IMR-90 (cell line): ENCODE measurements around the gene PTPN21. TPM values are rescaled to one million over a fixed set of nuclear protein-coding genes. Genes with fewer than 3 reads are reported as not detected.

Experiments used
- ATAC-seq: fragments of 200-7000 bp; cut with Tn5 transposase; 2 replicates; pipeline ENCODE4 v1.9.1; 2020; ENCODE audit warnings: low read depth, mild to moderate bottlenecking, moderate library complexity
- BruUV-seq: library from RNA; stranded (reverse); fragments of 400-500 nt; replicated peaks from 2 replicates; lab custom pipeline; 2021; lab: Mats Ljungman, UMichigan
- CTCF ChIA-PET: fragments of 300-600 bp; formaldehyde crosslinking; extraction: SDS; loops from one replicate; lab custom pipeline; 2021; ENCODE audit warnings: antibody characterized with exemption; lab: Yijun Ruan, JAX
- POLR2A ChIA-PET: fragments of 300-600 bp; sonication (Branson Sonifier 250); formaldehyde crosslinking; loops from one replicate; lab custom pipeline; 2022; ENCODE audit warnings: antibody characterized with exemption; ENCODE audit not compliant: unreplicated experiment; lab: Charles Lee
- DNase-seq: peaks from one replicate; pipeline ENCODE4 v3.0.0; 2013
- H2AFZ ChIP-seq: replicated peaks from 2 replicates; pipeline ENCODE3; 2013; ENCODE audit warnings: low read length, mild to moderate bottlenecking; ENCODE audit not compliant: poor library complexity
- H2AK5ac ChIP-seq: 2 replicates; pipeline ENCODE4 v1.6.1; 2013; ENCODE audit warnings: low read depth, low read length, inconsistent platforms
- H2AK9ac ChIP-seq: replicated peaks from 2 replicates; pipeline ENCODE3; 2013; ENCODE audit warnings: mild to moderate bottlenecking, low read depth, low read length, moderate library complexity; ENCODE audit not compliant: poor library complexity
- H2BK120ac ChIP-seq: 2 replicates; pipeline ENCODE4 v1.6.1; 2013; ENCODE audit warnings: low read depth, low read length, inconsistent platforms
- H2BK15ac ChIP-seq: 3 replicates; pipeline ENCODE4 v1.6.1; 2013; ENCODE audit warnings: low read depth, low read length, inconsistent platforms
- H2BK20ac ChIP-seq: 2 replicates; pipeline ENCODE4 v1.6.1; 2013; ENCODE audit warnings: low read depth, mild to moderate bottlenecking, inconsistent platforms, low read length, moderate library complexity
- H2BK5ac ChIP-seq: 2 replicates; pipeline ENCODE4 v1.6.1; 2013; ENCODE audit warnings: mild to moderate bottlenecking, low read depth, low read length, inconsistent platforms; ENCODE audit not compliant: poor library complexity, severe bottlenecking
- H3K14ac ChIP-seq: replicated peaks from 2 replicates; pipeline ENCODE4 v1.6.1; 2013; ENCODE audit warnings: low read depth, low read length, inconsistent platforms
- H3K18ac ChIP-seq: 2 replicates; pipeline ENCODE4 v1.6.1; 2013; ENCODE audit warnings: low read depth, low read length, control low read depth
- H3K23ac ChIP-seq: 2 replicates; pipeline ENCODE4 v1.6.1; 2013; ENCODE audit warnings: low read depth, low read length, inconsistent platforms
- H3K27ac ChIP-seq: 2 replicates; pipeline ENCODE4 v1.5.1; 2013; ENCODE audit warnings: mild to moderate bottlenecking, control low read depth, low read length; ENCODE audit not compliant: insufficient read depth
- H3K27me3 ChIP-seq: 2 replicates; pipeline ENCODE4 v1.6.1; 2013; ENCODE audit warnings: low read length; ENCODE audit not compliant: control insufficient read depth, insufficient read depth
- H3K36me3 ChIP-seq: 2 replicates; pipeline ENCODE4 v1.6.1; 2013; ENCODE audit warnings: low read length, mixed read lengths; ENCODE audit not compliant: control insufficient read depth, insufficient read depth
- H3K4ac ChIP-seq: 2 replicates; pipeline ENCODE4 v1.6.1; 2013; ENCODE audit warnings: low read depth, low read length, inconsistent platforms
- H3K4me1 ChIP-seq: 2 replicates; pipeline ENCODE4 v1.6.1; 2013; ENCODE audit warnings: low read length, mixed read lengths; ENCODE audit not compliant: control insufficient read depth, insufficient read depth
- H3K4me2 ChIP-seq: 2 replicates; pipeline ENCODE4 v1.6.1; 2013; ENCODE audit warnings: low read depth, mild to moderate bottlenecking, control low read depth, low read length, moderate library complexity
- H3K4me3 ChIP-seq: 2 replicates; pipeline ENCODE4 v1.5.1; 2013; ENCODE audit warnings: low read depth, mild to moderate bottlenecking, control low read depth, low read length, moderate library complexity; ENCODE audit not compliant: insufficient read depth
- H3K56ac ChIP-seq: 2 replicates; pipeline ENCODE4 v1.6.1; 2013; ENCODE audit warnings: low read length, inconsistent platforms; ENCODE audit not compliant: insufficient read depth; ENCODE audit errors: extremely low read depth
- H3K79me1 ChIP-seq, 2 experiments: 2 replicates each; pipeline ENCODE4 v1.6.1; 2013; ENCODE audit warnings: low read length in 2 of 2, inconsistent platforms in 1 of 2, low read depth in 1 of 2
- H3K9ac ChIP-seq: 2 replicates; pipeline ENCODE4 v1.6.1; 2013; ENCODE audit warnings: low read depth, low read length, control low read depth
- H3K9me1 ChIP-seq: 2 replicates; pipeline ENCODE4 v1.6.1; 2013; ENCODE audit warnings: low read length, inconsistent platforms; ENCODE audit not compliant: insufficient read depth
- H3K9me3 ChIP-seq: 2 replicates; pipeline ENCODE4 v1.6.1; 2013; ENCODE audit warnings: low read length; ENCODE audit not compliant: control insufficient read depth, insufficient read depth
- H4K20me1 ChIP-seq: 2 replicates; pipeline ENCODE4 v1.6.1; 2013; ENCODE audit warnings: low read length, inconsistent platforms; ENCODE audit not compliant: insufficient read depth
- H4K5ac ChIP-seq: 2 replicates; pipeline ENCODE4 v1.6.1; 2013; ENCODE audit warnings: mild to moderate bottlenecking, low read depth, low read length, control low read depth
- H4K8ac ChIP-seq, 2 experiments: 2 replicates each; pipeline ENCODE4 v1.6.1; 2013; ENCODE audit warnings: low read depth in 2 of 2, low read length in 2 of 2, control low read depth in 1 of 2, inconsistent platforms in 1 of 2
- H4K91ac ChIP-seq: 2 replicates; pipeline ENCODE4 v1.6.1; 2013; ENCODE audit warnings: low read depth, low read length, inconsistent platforms; ENCODE audit not compliant: insufficient read depth
- BHLHE40 ChIP-seq: fragments of 150-350 bp; IDR thresholded peaks from 2 replicates; pipeline ENCODE4 v1.6.1; 2016; ENCODE audit warnings: mild to moderate bottlenecking, low read depth, low read length
- CEBPB ChIP-seq: IDR thresholded peaks from 2 replicates; pipeline ENCODE4 v1.6.1; 2012; ENCODE audit warnings: low read depth, low read length, improper control_type of control experiment
- CHD1 ChIP-seq: IDR thresholded peaks from 2 replicates; pipeline ENCODE4 v1.6.1; 2012; ENCODE audit warnings: low read depth, low read length, improper control_type of control experiment
- MAFK ChIP-seq: IDR thresholded peaks from 2 replicates; pipeline ENCODE4 v1.6.1; 2012; ENCODE audit warnings: low read depth, low read length, improper control_type of control experiment
- MAZ ChIP-seq: IDR thresholded peaks from 2 replicates; pipeline ENCODE4 v1.6.1; 2012; ENCODE audit warnings: low read depth, mild to moderate bottlenecking, low read length, improper control_type of control experiment, moderate library complexity, borderline replicate concordance
- MXI1 ChIP-seq: IDR thresholded peaks from 2 replicates; pipeline ENCODE4 v1.6.1; 2012; ENCODE audit warnings: low read depth, mild to moderate bottlenecking, low read length, moderate library complexity, borderline replicate concordance
- NFE2L2 ChIP-seq: fragments of 150-350 bp; IDR thresholded peaks from 2 replicates; pipeline ENCODE4 v1.6.1; 2016; ENCODE audit warnings: low read depth, mild to moderate bottlenecking, low read length
- RCOR1 ChIP-seq: IDR thresholded peaks from 2 replicates; pipeline ENCODE4 v1.6.1; 2012; ENCODE audit warnings: mild to moderate bottlenecking, low read length, improper control_type of control experiment; ENCODE audit not compliant: insufficient replicate concordance
- SMC3 ChIP-seq: fragments of 150-350 bp; IDR thresholded peaks from 2 replicates; pipeline ENCODE4 v1.6.1; 2016; ENCODE audit warnings: low read depth, mild to moderate bottlenecking, antibody characterized with exemption, low read length, moderate library complexity
- WGBS, 2 experiments: methylation state at CpG; one replicate each; pipeline versions ENCODE4 v1.1.5 to v1.1.7; 2013; ENCODE audit warnings: missing lambda C conversion rate in 2 of 2; ENCODE audit not compliant: insufficient read length in 1 of 2; ENCODE audit errors: extremely low coverage in 2 of 2; 5-methylcytosine and 5-hydroxymethylcytosine counted together
- dilution Hi-C: fragments of 300-500 bp; cut with HindIII; formaldehyde crosslinking; loops from one replicate; pipeline ENCODE4 v1.14.3; 2018; ENCODE audit warnings: low sequenced_read_pairs; ENCODE audit not compliant: unreplicated experiment
- in situ Hi-C: fragments of 300-500 bp; cut with MboI; formaldehyde crosslinking; loops from 3 replicates; pipeline ENCODE4 v1.14.3; 2019; ENCODE audit warnings: low sequenced_read_pairs, inconsistent platforms, mixed read lengths
- intact Hi-C: fragments of 100-400 bp; cut with micrococcal nuclease; formaldehyde crosslinking; loops from 2 replicates; pipeline ENCODE4 v1.10.0; 2022
- polyA plus RNA-seq, 3 experiments: library from polyadenylated mRNA; depleted of rRNA; stranded (reverse); fragments of >200 nt; gene quantifications; 2 replicates each; pipeline ENCODE4 v1.2.3, GENCODE V29; 2012; ENCODE audit warnings: low replicate concordance in 1 of 3
- total RNA-seq: library from RNA; depleted of rRNA; stranded (reverse); fragments of >200 nt; gene quantifications from 2 replicates; pipeline ENCODE4 v1.2.3, GENCODE V29; 2012
- TF ChIP-seq, protein P1 (sequence below): fragments of 150-350 bp; IDR thresholded peaks from 2 replicates; pipeline ENCODE4 v1.6.1; 2017; ENCODE audit warnings: mild to moderate bottlenecking, antibody characterized with exemption, low read length, low read depth
- TF ChIP-seq, protein P2 (sequence below): conservative IDR thresholded peaks from 2 replicates; pipeline ENCODE4 v1.5.1; 2012; ENCODE audit warnings: mild to moderate bottlenecking, low read depth, low read length, improper control_type of control experiment

The PTPN21 gene
- total and polyA plus RNA-seq, 2 of the 4 experiments (the other 2 are of a cell fraction) = 10.4 to 10.7 TPM

DNA sequence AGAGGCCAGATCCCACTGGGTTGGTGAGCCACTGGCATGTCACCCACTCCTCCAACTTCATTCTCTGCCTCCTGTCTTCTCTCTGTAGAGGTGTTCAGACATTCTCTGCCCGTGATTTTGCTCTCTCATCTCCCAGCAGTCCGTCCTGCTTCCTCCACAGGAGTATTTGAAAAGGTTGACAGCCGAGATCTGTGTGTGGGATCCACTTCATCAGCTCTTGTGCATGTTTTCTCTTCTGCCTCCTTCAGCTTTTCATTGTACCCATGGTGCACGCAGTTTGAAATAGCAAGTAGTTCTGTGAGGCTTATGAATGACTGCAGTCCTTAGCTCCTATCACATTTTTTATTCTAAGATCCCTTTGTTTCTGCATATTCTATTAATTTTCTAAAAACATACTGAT is 42.8 kb upstream of the PTPN21 start:
- Histone ChIP-seq H2AK9ac (no peak overlapping the region), H2BK120ac (no peak overlapping the region), H3K4me1 (no peaks in the 10 kb centered on the region; the same call in 1 of the 2 replicates), H3K9me1 (peaks cover 2% of the 10 kb centered on the region; the same call in 1 of the 2 replicates), H3K4ac (no peak overlapping the region), H3K14ac (no peak overlapping the region), H4K20me1 (peaks cover 4% of the 10 kb centered on the region; the same call in 1 of the 2 replicates), H3K79me1 (peaks cover 10 to 38% of the 10 kb centered on the region in 2 experiments; a peak in 3 of 4 replicates), H2BK5ac (no peak overlapping the region), H2AK5ac (no peak overlapping the region), H2BK20ac (no peak overlapping the region), H3K4me2 (no peak overlapping the region), H4K91ac (no peak overlapping the region), H3K27me3 (no peaks in the 10 kb centered on the region), H3K9me3 (no peaks in the 10 kb centered on the region), H2AFZ (no peak overlapping the region), H3K9ac (no peak overlapping the region), H3K27ac (no peak overlapping the region), H3K56ac (no peak overlapping the region), H3K23ac (no peak overlapping the region), H3K36me3 (peaks cover 47% of the 10 kb centered on the region), H4K5ac (no peak overlapping the region), H3K4me3 (no peak overlapping the region), H2BK15ac (no peak overlapping the region), H3K18ac (no peak overlapping the region), H4K8ac (no peak overlapping the region)
- ChIA-PET POLR2A (no interaction called here), CTCF (interaction anchor here (0.6 kb wide), 1 partner anchor 22 kb away, joined by 4 read pairs; no protein-coding TSS in a partner anchor)
- WGBS, 2 experiments = no CpG with 5 or more reads among the region's 4 CpGs
- TF ChIP-seq, protein P1, sequence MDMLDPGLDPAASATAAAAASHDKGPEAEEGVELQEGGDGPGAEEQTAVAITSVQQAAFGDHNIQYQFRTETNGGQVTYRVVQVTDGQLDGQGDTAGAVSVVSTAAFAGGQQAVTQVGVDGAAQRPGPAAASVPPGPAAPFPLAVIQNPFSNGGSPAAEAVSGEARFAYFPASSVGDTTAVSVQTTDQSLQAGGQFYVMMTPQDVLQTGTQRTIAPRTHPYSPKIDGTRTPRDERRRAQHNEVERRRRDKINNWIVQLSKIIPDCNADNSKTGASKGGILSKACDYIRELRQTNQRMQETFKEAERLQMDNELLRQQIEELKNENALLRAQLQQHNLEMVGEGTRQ = no peak
- TF ChIP-seq, protein P2, sequence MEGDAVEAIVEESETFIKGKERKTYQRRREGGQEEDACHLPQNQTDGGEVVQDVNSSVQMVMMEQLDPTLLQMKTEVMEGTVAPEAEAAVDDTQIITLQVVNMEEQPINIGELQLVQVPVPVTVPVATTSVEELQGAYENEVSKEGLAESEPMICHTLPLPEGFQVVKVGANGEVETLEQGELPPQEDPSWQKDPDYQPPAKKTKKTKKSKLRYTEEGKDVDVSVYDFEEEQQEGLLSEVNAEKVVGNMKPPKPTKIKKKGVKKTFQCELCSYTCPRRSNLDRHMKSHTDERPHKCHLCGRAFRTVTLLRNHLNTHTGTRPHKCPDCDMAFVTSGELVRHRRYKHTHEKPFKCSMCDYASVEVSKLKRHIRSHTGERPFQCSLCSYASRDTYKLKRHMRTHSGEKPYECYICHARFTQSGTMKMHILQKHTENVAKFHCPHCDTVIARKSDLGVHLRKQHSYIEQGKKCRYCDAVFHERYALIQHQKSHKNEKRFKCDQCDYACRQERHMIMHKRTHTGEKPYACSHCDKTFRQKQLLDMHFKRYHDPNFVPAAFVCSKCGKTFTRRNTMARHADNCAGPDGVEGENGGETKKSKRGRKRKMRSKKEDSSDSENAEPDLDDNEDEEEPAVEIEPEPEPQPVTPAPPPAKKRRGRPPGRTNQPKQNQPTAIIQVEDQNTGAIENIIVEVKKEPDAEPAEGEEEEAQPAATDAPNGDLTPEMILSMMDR = no peak
- TF ChIP-seq RCOR1 (no peak), BHLHE40 (no peak), MXI1 (no peak), MAZ (no peak), MAFK (no peak), CHD1 (no peak), SMC3 (no peak), NFE2L2 (no peak), CEBPB (no peak)
- no peak for ATAC-seq
- in situ Hi-C loops = no loop called here
- dilution Hi-C loops = no loop called here
- BruUV-seq = no TSS peak
- intact Hi-C loops = no loop called here
- DNase-seq = no peak
